Neural crest cell (in vitro differentiated cells): Measurements from ENCODE around the gene TMEM212. TPM values are rescaled to one million over a fixed set of nuclear protein-coding genes. Genes with fewer than 3 reads are reported as not detected.

Experiments
- DNase-seq: peaks from one replicate; pipeline ENCODE4 v3.0.0; 2021; ENCODE audit warnings: low read depth, mixed read lengths, low spot score
- H3K27ac Mint-ChIP-seq: one replicate; pipeline ENCODE4 v1.8.0; 2021; ENCODE audit warnings: mild to moderate bottlenecking, mixed read lengths; ENCODE audit not compliant: unreplicated experiment
- H3K27me3 Mint-ChIP-seq: 2 replicates; pipeline ENCODE4 v1.8.0; 2021; ENCODE audit warnings: low read depth, mild to moderate bottlenecking, mixed read lengths
- H3K36me3 Mint-ChIP-seq: 2 replicates; pipeline ENCODE4 v1.8.0; 2021; ENCODE audit warnings: low read depth, mild to moderate bottlenecking, mixed read lengths
- H3K4me1 Mint-ChIP-seq: 2 replicates; pipeline ENCODE4 v1.8.0; 2021; ENCODE audit warnings: mixed read lengths
- H3K4me3 Mint-ChIP-seq: one replicate; pipeline ENCODE4 v1.8.0; 2021; ENCODE audit warnings: mild to moderate bottlenecking, mixed read lengths
- H3K9me3 Mint-ChIP-seq: 2 replicates; pipeline ENCODE4 v1.8.0; 2021; ENCODE audit warnings: mixed read lengths
- CTCF ChIP-seq: fragments of 200-600 bp; sonication (generic); conservative IDR thresholded peaks from 2 replicates; pipeline ENCODE4 v1.5.0; 2021; ENCODE audit warnings: antibody characterized with exemption, mild to moderate bottlenecking
- total RNA-seq: library from RNA; stranded (reverse); gene quantifications from 2 replicates; pipeline ENCODE4 v1.2.1, GENCODE V29; 2021

Gene TMEM212
- total RNA-seq, 1 donor from 2014 or later = not detected

DNA sequence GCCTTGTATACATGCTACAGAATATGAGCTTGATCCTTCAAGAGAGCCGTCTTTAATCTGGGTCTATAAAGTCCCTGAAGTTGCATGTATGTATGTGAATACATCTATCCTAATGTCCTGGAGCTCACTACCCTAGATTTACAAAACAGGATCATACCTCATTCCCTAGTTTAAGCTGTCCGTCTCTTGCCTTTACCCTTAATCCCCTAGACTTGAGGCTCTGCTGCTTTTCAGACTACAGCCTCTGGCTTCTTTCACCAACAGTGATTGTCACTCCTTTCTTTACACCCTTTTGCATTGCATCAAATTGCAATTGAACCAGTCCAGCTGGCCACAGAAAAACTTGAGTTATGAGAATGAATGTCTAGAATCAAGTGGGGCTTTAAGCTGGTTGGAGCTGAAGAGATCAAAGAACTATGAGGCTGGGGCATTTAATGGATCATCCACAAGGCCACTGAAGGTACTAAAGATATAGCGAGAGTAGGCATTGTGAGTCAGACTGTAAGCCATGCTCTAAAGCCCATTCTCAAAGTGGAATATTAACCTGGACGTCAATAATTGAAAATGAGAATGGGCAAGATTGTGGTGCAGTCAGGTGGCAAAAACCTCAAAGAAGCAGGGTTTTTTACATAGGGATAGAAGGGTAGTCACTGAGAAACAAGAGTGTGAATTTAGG lies 20.6 kb upstream of the TMEM212 start:
- DNase-seq = no peak
- H3K9me3 Mint-ChIP-seq = peaks cover 2% of the 10 kb centered on the region
- H3K4me1 Mint-ChIP-seq = peaks cover 8% of the 10 kb centered on the region
- no peaks in the 10 kb centered on the region for H3K27me3 Mint-ChIP-seq
- no peak overlapping the region for H3K4me3 Mint-ChIP-seq
- H3K27ac Mint-ChIP-seq = no peak overlapping the region
- H3K36me3 Mint-ChIP-seq = no peaks in the 10 kb centered on the region
- no peak for TF ChIP-seq CTCF

DNA sequence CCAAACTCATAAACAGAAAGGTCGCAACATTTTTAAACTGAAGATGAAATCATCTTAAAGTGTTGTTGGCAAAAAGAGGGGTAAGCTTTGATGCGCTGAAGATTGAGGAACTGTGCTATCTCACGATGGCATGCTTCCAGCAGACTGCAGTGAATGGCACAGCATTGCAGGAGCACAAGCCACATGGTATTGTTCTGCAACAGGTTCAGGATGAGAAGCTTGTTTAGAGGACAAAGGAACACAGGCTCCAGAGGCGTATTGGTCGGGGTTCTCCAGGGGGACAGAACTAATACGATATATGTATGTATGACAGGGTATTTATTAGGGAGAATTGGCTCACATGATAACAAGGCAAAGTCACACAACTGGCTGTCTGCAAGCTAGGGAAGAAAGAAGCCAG lies 19.0 kb upstream of the TMEM212 start:
- TF ChIP-seq CTCF = no peak
- Mint-ChIP-seq H3K27ac (no peak overlapping the region), H3K4me3 (no peak overlapping the region), H3K9me3 (peaks cover 2% of the 10 kb centered on the region), H3K4me1 (peaks cover 8% of the 10 kb centered on the region), H3K36me3 (no peaks in the 10 kb centered on the region), H3K27me3 (no peaks in the 10 kb centered on the region)
- DNase-seq = no peak

GRCh38 chr3:171824824-171825221 lies 18.3 kb upstream of the TMEM212 start:
- H3K4me1 Mint-ChIP-seq = peaks cover 10% of the 10 kb centered on the region
- H3K9me3 Mint-ChIP-seq = no peaks in the 10 kb centered on the region
- H3K36me3 Mint-ChIP-seq = no peaks in the 10 kb centered on the region
- peak overlapping the region; percentile 15 for H3K27ac Mint-ChIP-seq
- no peak overlapping the region for H3K4me3 Mint-ChIP-seq
- no peak for DNase-seq
- no peaks in the 10 kb centered on the region for H3K27me3 Mint-ChIP-seq
- no peak for TF ChIP-seq CTCF

DNA sequence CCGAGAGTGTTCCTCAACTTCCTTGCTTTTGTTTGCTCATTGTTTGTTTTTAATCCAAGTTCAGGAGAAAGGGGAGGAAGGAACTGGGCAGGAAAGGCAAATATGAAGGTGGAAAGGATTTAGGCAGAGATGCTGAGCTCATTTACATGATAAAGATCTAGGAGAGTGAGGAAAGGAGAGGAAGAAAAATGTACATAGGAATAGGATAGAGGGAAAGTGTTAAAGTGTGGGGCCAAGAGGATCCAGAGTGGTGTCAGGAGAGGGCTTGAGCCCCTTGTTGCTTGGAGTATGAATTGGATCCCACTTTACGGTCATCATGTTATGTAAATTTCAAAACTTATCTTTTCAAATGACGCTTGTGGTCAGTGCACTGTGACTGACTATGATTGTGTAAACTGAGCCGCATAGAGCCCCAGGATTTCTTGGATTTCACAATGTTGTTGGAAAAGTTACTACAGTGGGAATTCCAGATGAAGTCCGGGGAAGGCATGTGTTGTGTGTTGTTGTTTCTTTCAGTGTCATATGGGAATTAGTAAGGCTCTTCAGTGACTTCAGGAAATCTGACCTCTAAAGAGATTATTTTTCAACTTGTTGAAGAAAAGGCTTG lies 17.8 kb upstream of the TMEM212 start:
- no peak for DNase-seq
- peak overlapping the region; percentile 15 for H3K27ac Mint-ChIP-seq
- H3K36me3 Mint-ChIP-seq = no peaks in the 10 kb centered on the region
- peaks cover 11% of the 10 kb centered on the region for H3K4me1 Mint-ChIP-seq
- H3K9me3 Mint-ChIP-seq = no peaks in the 10 kb centered on the region
- no peak overlapping the region for H3K4me3 Mint-ChIP-seq
- H3K27me3 Mint-ChIP-seq = no peaks in the 10 kb centered on the region
- TF ChIP-seq CTCF = no peak

DNA sequence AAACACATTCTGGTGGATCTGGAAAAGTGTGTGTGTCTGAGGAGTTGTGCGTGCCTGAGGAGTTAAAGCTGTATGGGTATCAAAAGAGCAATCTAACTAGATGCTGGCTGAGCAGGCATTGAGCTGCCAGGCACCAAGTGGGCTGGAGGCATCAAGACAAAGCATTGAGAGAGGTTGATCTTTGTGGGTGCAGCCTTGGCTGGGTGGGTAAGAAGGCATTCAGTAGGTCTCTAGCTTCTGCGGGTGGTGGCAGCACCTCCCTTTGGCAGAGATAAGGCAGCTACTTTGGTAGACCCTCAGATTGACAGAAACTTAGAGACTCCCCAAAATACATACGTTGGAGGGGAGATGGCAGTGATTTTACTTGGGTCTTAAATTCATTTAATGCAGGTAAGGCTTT lies 15.8 kb upstream of the TMEM212 start:
- H3K4me3 Mint-ChIP-seq = no peak overlapping the region

More for the DNA sequence above, 15.8 kb upstream of the TMEM212 start:
- Mint-ChIP-seq H3K36me3 (no peaks in the 10 kb centered on the region), H3K9me3 (no peaks in the 10 kb centered on the region), H3K4me1 (peaks cover 11% of the 10 kb centered on the region), H3K27me3 (no peaks in the 10 kb centered on the region), H3K27ac (no peak overlapping the region)
- TF ChIP-seq CTCF = no peak
- DNase-seq = no peak
